H9 (cell line): ENCODE data around the gene RAX2. TPM values are rescaled to one million over a fixed set of nuclear protein-coding genes. Genes with fewer than 3 reads are reported as not detected.

ENCODE experiments used
- DNase-seq: peaks from one replicate; pipeline ENCODE4 v3.0.0-alpha.2; 2017
- H2AFZ ChIP-seq: one replicate; pipeline ENCODE4 v1.6.1; 2013; ENCODE audit warnings: mild to moderate bottlenecking, low read length, control low read depth, moderate library complexity
- H2AK5ac ChIP-seq: 2 replicates; pipeline ENCODE4 v1.6.1; 2013; ENCODE audit warnings: low read length, control low read depth, mixed read lengths; ENCODE audit not compliant: insufficient read length
- H2BK120ac ChIP-seq: one replicate; pipeline ENCODE4 v1.6.1; 2013; ENCODE audit warnings: low read depth, mild to moderate bottlenecking, low read length, control low read depth, inconsistent platforms; ENCODE audit not compliant: poor library complexity, severe bottlenecking
- H2BK12ac ChIP-seq: 2 replicates; pipeline ENCODE4 v1.6.1; 2013; ENCODE audit warnings: low read length, control low read depth, mixed read lengths, low read depth; ENCODE audit not compliant: insufficient read length
- H2BK15ac ChIP-seq: 2 replicates; pipeline ENCODE4 v1.6.1; 2013; ENCODE audit warnings: low read depth, low read length, control low read depth
- H2BK20ac ChIP-seq: one replicate; pipeline ENCODE4 v1.6.1; 2013; ENCODE audit warnings: low read depth, mild to moderate bottlenecking, low read length, control low read depth, inconsistent platforms; ENCODE audit not compliant: poor library complexity, severe bottlenecking
- H2BK5ac ChIP-seq: 2 replicates; pipeline ENCODE4 v1.6.1; 2013; ENCODE audit warnings: low read length, control low read depth, mixed read lengths; ENCODE audit not compliant: insufficient read length
- H3K14ac ChIP-seq: 2 replicates; pipeline ENCODE4 v1.6.1; 2013; ENCODE audit warnings: low read length, control low read depth; ENCODE audit not compliant: insufficient read depth
- H3K18ac ChIP-seq: 2 replicates; pipeline ENCODE4 v1.6.1; 2013; ENCODE audit warnings: low read depth, mild to moderate bottlenecking, mixed read lengths, low read length, control low read depth; ENCODE audit not compliant: insufficient read length
- H3K23ac ChIP-seq: 2 replicates; pipeline ENCODE4 v1.6.1; 2013; ENCODE audit warnings: low read length, control low read depth, mixed read lengths, low read depth; ENCODE audit not compliant: insufficient read length
- H3K23me2 ChIP-seq: 2 replicates; pipeline ENCODE4 v1.6.1; 2013; ENCODE audit warnings: low read depth, mild to moderate bottlenecking, mixed read lengths, low read length, control low read depth; ENCODE audit not compliant: insufficient read length, poor library complexity, severe bottlenecking
- H3K27ac ChIP-seq: 2 replicates; pipeline ENCODE4 v1.5.1; 2013; ENCODE audit warnings: low read length, control low read depth, mixed read lengths, low read depth; ENCODE audit not compliant: insufficient read length
- H3K27me3 ChIP-seq: 2 replicates; pipeline ENCODE4 v1.6.1; 2013; ENCODE audit warnings: low read length, control low read depth, inconsistent platforms; ENCODE audit not compliant: insufficient read depth
- H3K4ac ChIP-seq: 2 replicates; pipeline ENCODE4 v1.6.1; 2013; ENCODE audit warnings: low read depth, mild to moderate bottlenecking, control low read depth, inconsistent platforms, low read length, moderate library complexity
- H3K4me1 ChIP-seq: 2 replicates; pipeline ENCODE4 v1.6.1; 2013; ENCODE audit warnings: low read length, control low read depth, inconsistent platforms; ENCODE audit not compliant: insufficient read depth
- H3K4me2 ChIP-seq: 2 replicates; pipeline ENCODE4 v1.6.1; 2013; ENCODE audit warnings: low read length, control low read depth, mixed read lengths; ENCODE audit not compliant: insufficient read length, insufficient read depth
- H3K56ac ChIP-seq: 2 replicates; pipeline ENCODE4 v1.6.1; 2013; ENCODE audit warnings: low read depth, mild to moderate bottlenecking, mixed read lengths, low read length, control low read depth; ENCODE audit not compliant: insufficient read length
- H3K79me1 ChIP-seq: 2 replicates; pipeline ENCODE4 v1.6.1; 2013; ENCODE audit warnings: low read depth, mild to moderate bottlenecking, moderate library complexity, low read length, control low read depth, inconsistent platforms; ENCODE audit not compliant: insufficient read depth, poor library complexity, severe bottlenecking
- H3K79me2 ChIP-seq: 2 replicates; pipeline ENCODE4 v1.6.1; 2013; ENCODE audit warnings: low read length, control low read depth, inconsistent platforms; ENCODE audit not compliant: insufficient read depth
- H3K9ac ChIP-seq: 2 replicates; pipeline ENCODE4 v1.6.1; 2013; ENCODE audit warnings: low read length, control low read depth, mixed read lengths; ENCODE audit not compliant: insufficient read length; ENCODE audit errors: extremely low read depth
- H3K9me3 ChIP-seq: one replicate; pipeline ENCODE4 v1.6.1; 2013; ENCODE audit warnings: low read depth, low read length, inconsistent platforms; ENCODE audit not compliant: control insufficient read depth
- H3T11ph ChIP-seq: one replicate; pipeline ENCODE4 v1.6.1; 2013; ENCODE audit warnings: mild to moderate bottlenecking, low read length, control low read depth, inconsistent platforms
- H4K20me1 ChIP-seq: one replicate; pipeline ENCODE4 v1.6.1; 2013; ENCODE audit not compliant: control insufficient read depth, insufficient read length, insufficient read depth
- H4K5ac ChIP-seq: 2 replicates; pipeline ENCODE4 v1.6.1; 2013; ENCODE audit warnings: low read depth, mild to moderate bottlenecking, mixed read lengths, low read length, control low read depth; ENCODE audit not compliant: insufficient read length
- H4K8ac ChIP-seq: replicated peaks from 2 replicates; pipeline ENCODE4 v1.6.1; 2013; ENCODE audit warnings: low read length, control low read depth, mixed read lengths, low read depth; ENCODE audit not compliant: insufficient read length
- H4K91ac ChIP-seq: 2 replicates; pipeline ENCODE4 v1.6.1; 2013; ENCODE audit warnings: low read depth, mild to moderate bottlenecking, moderate library complexity, mixed read lengths, low read length, control low read depth; ENCODE audit not compliant: insufficient read length
- H3K27ac Mint-ChIP-seq, 3 experiments: 2 replicates in 2 of 3; 3 replicates in 1 of 3; pipeline ENCODE4 v1.8.0; 2020 to 2021; ENCODE audit warnings: mixed read lengths in 3 of 3, mild to moderate bottlenecking in 1 of 3, moderate library complexity in 1 of 3
- H3K27me3 Mint-ChIP-seq: 2 replicates; pipeline ENCODE4 v1.8.0; 2021; ENCODE audit warnings: low read depth, mild to moderate bottlenecking, moderate library complexity, mixed read lengths
- H3K36me3 Mint-ChIP-seq, 3 experiments: 2 replicates in 2 of 3; 3 replicates in 1 of 3; pipeline ENCODE4 v1.8.0; 2020 to 2021; ENCODE audit warnings: low read depth in 3 of 3, mixed read lengths in 3 of 3; ENCODE audit not compliant: insufficient read depth in 1 of 3
- H3K4me1 Mint-ChIP-seq, 2 experiments: 2 replicates each; pipeline ENCODE4 v1.8.0; 2020; ENCODE audit warnings: mixed read lengths in 2 of 2
- H3K4me3 Mint-ChIP-seq, 2 experiments: 2 replicates in 1 of 2; 3 replicates in 1 of 2; pipeline ENCODE4 v1.8.0; 2020 to 2021; ENCODE audit warnings: mild to moderate bottlenecking in 2 of 2, mixed read lengths in 2 of 2, moderate library complexity in 1 of 2
- H3K9me3 Mint-ChIP-seq, 2 experiments: 2 replicates in 1 of 2; 3 replicates in 1 of 2; pipeline ENCODE4 v1.8.0; 2020; ENCODE audit warnings: mild to moderate bottlenecking in 2 of 2, mixed read lengths in 2 of 2, moderate library complexity in 1 of 2
- WGBS: extraction: QIAGEN DNeasy Blood & Tissue Kit; methylation state at CpG from one replicate; pipeline ENCODE4 v1.1.7; 2013; ENCODE audit warnings: missing lambda C conversion rate, low lambda C conversion rate, mixed read lengths; ENCODE audit not compliant: insufficient read length; ENCODE audit errors: extremely low coverage; 5-methylcytosine and 5-hydroxymethylcytosine counted together
- total RNA-seq: library from RNA; stranded (reverse); gene quantifications from 2 replicates; pipeline ENCODE4 v1.2.1, GENCODE V29; 2021
- TF ChIP-seq, protein P1 (sequence below): fragments of 200-600 bp; sonication (generic); conservative IDR thresholded peaks from 3 replicates; pipeline ENCODE4 v1.8.0; 2021; ENCODE audit warnings: antibody characterized with exemption, mild to moderate bottlenecking

The RAX2 gene
- total RNA-seq, 1 experiment from 2014 or later, result not detected

- Histone ChIP-seq H4K8ac (no peak overlapping the region), H3K56ac (no peak overlapping the region), H4K91ac (no peak overlapping the region), H3K4ac (no peak overlapping the region), H4K5ac (no peak overlapping the region), H3K9me3 (peaks cover 19% of the 10 kb centered on the region), H3T11ph (no peak overlapping the region), H2BK20ac (no peak overlapping the region), H3K4me1 (no peaks in the 10 kb centered on the region), H2BK5ac (no peak overlapping the region), H2BK15ac (no peak overlapping the region), H2AK5ac (no peak overlapping the region), H3K4me2 (peak overlapping the region; percentile 54), H3K9ac (no peak overlapping the region), H3K23ac (no peak overlapping the region), H3K79me2 (no peaks in the 10 kb centered on the region), H3K14ac (no peak overlapping the region), H3K79me1 (no peaks in the 10 kb centered on the region), H2BK120ac (no peak overlapping the region), H2BK12ac (no peak overlapping the region), H3K27ac (no peak overlapping the region), H3K27me3 (peaks cover 2% of the 10 kb centered on the region; the same call in 1 of the 2 replicates), H3K18ac (no peak overlapping the region), H3K23me2 (no peaks in the 10 kb centered on the region), H4K20me1 (no peaks in the 10 kb centered on the region), H2AFZ (no peak overlapping the region)
- peaks cover 5 to 8% of the 10 kb centered on the region in 2 experiments for H3K4me1 Mint-ChIP-seq
- DNase-seq, result no peak
- peaks cover 69% of the 10 kb centered on the region for H3K27me3 Mint-ChIP-seq
- TF ChIP-seq, protein P1, sequence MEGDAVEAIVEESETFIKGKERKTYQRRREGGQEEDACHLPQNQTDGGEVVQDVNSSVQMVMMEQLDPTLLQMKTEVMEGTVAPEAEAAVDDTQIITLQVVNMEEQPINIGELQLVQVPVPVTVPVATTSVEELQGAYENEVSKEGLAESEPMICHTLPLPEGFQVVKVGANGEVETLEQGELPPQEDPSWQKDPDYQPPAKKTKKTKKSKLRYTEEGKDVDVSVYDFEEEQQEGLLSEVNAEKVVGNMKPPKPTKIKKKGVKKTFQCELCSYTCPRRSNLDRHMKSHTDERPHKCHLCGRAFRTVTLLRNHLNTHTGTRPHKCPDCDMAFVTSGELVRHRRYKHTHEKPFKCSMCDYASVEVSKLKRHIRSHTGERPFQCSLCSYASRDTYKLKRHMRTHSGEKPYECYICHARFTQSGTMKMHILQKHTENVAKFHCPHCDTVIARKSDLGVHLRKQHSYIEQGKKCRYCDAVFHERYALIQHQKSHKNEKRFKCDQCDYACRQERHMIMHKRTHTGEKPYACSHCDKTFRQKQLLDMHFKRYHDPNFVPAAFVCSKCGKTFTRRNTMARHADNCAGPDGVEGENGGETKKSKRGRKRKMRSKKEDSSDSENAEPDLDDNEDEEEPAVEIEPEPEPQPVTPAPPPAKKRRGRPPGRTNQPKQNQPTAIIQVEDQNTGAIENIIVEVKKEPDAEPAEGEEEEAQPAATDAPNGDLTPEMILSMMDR, result no peak
- WGBS, result no CpG with 5 or more reads among the region's 47 CpGs
- peaks cover 21 to 24% (median 21%) of the 10 kb centered on the region in 3 experiments for H3K36me3 Mint-ChIP-seq
- H3K4me3 Mint-ChIP-seq, result peak overlapping the region; percentile 64 to 83
- H3K9me3 Mint-ChIP-seq, result peaks cover 21 to 23% of the 10 kb centered on the region in 2 experiments
- no peak overlapping the region for H3K27ac Mint-ChIP-seq
Measured at GRCh38 chr19:3785451-3785937, 13.5 kb upstream of the RAX2 start.
